Right lobe of liver (tissue), 6 donors: ENCODE results near the gene RSBN1L. TPM values are rescaled to one million over a fixed set of nuclear protein-coding genes. Genes with fewer than 3 reads are reported as not detected.
A peak's percentile ranks its signal among the peaks of the same experiment; 100 is the strongest.

Source experiments
- ATAC-seq, 4 donors: fragments of 200-7000 bp; cut with Tn5 transposase; one replicate each; pipeline ENCODE4 v1.9.1; 2020; ENCODE audit warnings: mild to moderate bottlenecking in 4 of 4, moderate library complexity in 4 of 4
- DNase-seq, 3 donors: peaks; one replicate each; pipeline ENCODE4 v3.0.0-alpha.2; 2020
- H3K27ac ChIP-seq, 3 donors: fragments of 200-600 bp; one replicate each; pipeline ENCODE4 v1.8.0; 2022
- H3K27me3 ChIP-seq, 2 donors: fragments of 200-600 bp; one replicate each; pipeline ENCODE4 v1.8.0; 2022
- H3K36me3 ChIP-seq, 4 donors: fragments of 200-600 bp; sonication (generic) in 1 of 4; one replicate each; pipeline versions ENCODE4 v1.5.1 to v1.8.0; 2017 to 2022; ENCODE audit warnings: control low read depth in 1 of 4
- H3K4me1 ChIP-seq, 4 donors: fragments of 200-600 bp; sonication (generic) in 1 of 4; one replicate each; pipeline versions ENCODE4 v1.5.1 to v1.8.0; 2017 to 2022; ENCODE audit warnings: control low read depth in 1 of 4
- H3K4me3 ChIP-seq, 3 donors: fragments of 200-600 bp; one replicate each; pipeline ENCODE4 v1.8.0; 2022
- H3K9me3 ChIP-seq, 4 donors: fragments of 200-600 bp; sonication (generic) in 1 of 4; one replicate each; pipeline versions ENCODE4 v1.5.1 to v1.8.0; 2017 to 2022; ENCODE audit warnings: control low read depth in 1 of 4
- POLR2A ChIP-seq: fragments of 450-650 bp; IDR thresholded peaks from one replicate; pipeline ENCODE4 v1.6.1; 2017; ENCODE audit warnings: antibody characterized with exemption, mild to moderate bottlenecking
- WGBS: methylation state at CpG from one replicate; pipeline ENCODE4 v1.1.6; 2018; ENCODE audit warnings: low coverage, low lambda C conversion rate; ENCODE audit not compliant: insufficient coverage; ENCODE audit errors: missing lambda C conversion rate; 5-methylcytosine and 5-hydroxymethylcytosine counted together
- intact Hi-C, 2 donors: fragments of 100-400 bp; cut with DNase I; formaldehyde crosslinking; loops; one replicate each; pipeline versions ENCODE4 v1.11.2 to v1.14.1; 2022
- total RNA-seq, 6 experiments: library from RNA; depleted of rRNA in 2 of 6; stranded (reverse); fragments of >200 nt in 2 of 6; fragmentation: NEBNext Ultra II Directional in 3 of 6; extraction: Animal tissue kit (Norgen Biotek cat#: 25700) in 3 of 6; gene quantifications; one replicate each; pipeline versions ENCODE4 v1.1.0 to v1.2.4, GENCODE V29; 2016 to 2023
- TF ChIP-seq, protein P1 (sequence below), 4 donors: fragments of 200-600 bp in 3 of 4; fragments of 450-650 bp in 1 of 4; IDR thresholded peaks; one replicate each; pipeline versions ENCODE4 v1.5.1 to v1.8.0; 2016 to 2022; ENCODE audit warnings: antibody characterized with exemption in 4 of 4, mild to moderate bottlenecking in 2 of 4
- donor health status: DM: no; HTN: yes; CAD: no.
- donor health status: DM: no; HTN: no; CAD: no.
- donor health status: DM: no; HTN: no; CAD: no.
- donor health status: DM: no; HTN: yes; CAD: no.
- donor health status: DM: no; HTN: yes; CAD: no.

The RSBN1L gene
- total RNA-seq, 6 experiments from 2014 or later = 8.2 to 10.4 (median 8.8) TPM

DNA sequence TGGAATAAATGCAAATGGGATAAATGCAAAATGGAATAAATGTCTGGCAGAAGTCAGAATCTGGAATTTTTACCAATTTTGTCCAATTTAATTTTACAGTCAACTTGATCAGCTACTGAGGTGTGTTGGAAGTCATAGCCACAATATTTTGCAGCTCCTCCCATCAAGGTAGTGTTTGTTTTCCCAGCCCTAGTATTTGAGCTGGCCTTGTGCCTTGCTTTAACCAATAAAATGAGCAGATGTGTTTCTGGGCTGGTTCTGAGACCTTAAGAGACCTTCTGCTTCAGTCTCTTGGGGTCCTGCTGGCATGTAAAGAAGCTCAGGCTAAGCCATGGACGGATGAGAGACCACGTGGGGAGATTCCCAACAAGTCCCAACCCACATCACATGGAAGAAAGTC lies 42.7 kb upstream of the RSBN1L start:
- no peaks in the 10 kb centered on the region for H3K27me3 ChIP-seq
- H3K9me3 ChIP-seq = no peaks in the 10 kb centered on the region
- no peak overlapping the region for H3K4me3 ChIP-seq
- 64% methylated on average over 2 of the region's 2 CpGs for WGBS
- TF ChIP-seq, protein P1, sequence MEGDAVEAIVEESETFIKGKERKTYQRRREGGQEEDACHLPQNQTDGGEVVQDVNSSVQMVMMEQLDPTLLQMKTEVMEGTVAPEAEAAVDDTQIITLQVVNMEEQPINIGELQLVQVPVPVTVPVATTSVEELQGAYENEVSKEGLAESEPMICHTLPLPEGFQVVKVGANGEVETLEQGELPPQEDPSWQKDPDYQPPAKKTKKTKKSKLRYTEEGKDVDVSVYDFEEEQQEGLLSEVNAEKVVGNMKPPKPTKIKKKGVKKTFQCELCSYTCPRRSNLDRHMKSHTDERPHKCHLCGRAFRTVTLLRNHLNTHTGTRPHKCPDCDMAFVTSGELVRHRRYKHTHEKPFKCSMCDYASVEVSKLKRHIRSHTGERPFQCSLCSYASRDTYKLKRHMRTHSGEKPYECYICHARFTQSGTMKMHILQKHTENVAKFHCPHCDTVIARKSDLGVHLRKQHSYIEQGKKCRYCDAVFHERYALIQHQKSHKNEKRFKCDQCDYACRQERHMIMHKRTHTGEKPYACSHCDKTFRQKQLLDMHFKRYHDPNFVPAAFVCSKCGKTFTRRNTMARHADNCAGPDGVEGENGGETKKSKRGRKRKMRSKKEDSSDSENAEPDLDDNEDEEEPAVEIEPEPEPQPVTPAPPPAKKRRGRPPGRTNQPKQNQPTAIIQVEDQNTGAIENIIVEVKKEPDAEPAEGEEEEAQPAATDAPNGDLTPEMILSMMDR (IDR thresholded peaks at IDR 0.05) = no peak
- intact Hi-C loops = loop anchor here in 1 of 2 donors (10.0 kb wide), 1 partner anchor 101 kb away; no protein-coding TSS in a partner anchor
- ATAC-seq = peak; percentile 67 to 85 (median 81)
- H3K27ac ChIP-seq = no peak overlapping the region
- peaks cover 0 to 8% (median 0%) of the 10 kb centered on the region in 4 donors for H3K4me1 ChIP-seq
- no peak for DNase-seq
- no peaks in the 10 kb centered on the region for H3K36me3 ChIP-seq

DNA sequence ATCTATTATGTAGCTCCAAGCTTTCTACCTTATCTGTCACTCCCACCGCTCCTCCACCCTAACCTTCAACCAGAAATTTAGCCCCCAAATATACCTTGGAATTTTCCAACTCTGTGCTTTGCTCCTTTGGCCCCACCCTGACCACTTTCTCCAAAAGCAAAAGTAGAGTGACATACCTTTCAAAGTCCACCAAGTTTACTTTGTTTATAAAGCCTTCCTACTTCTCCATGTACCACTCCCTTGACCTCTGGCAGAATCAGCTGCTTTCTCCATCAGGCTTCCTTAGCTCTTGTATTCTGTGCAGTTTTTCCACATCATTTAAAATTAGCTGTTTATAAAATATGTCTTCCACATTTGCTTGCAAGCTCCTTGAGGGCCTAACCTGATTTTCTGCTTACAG lies 40.9 kb upstream of the RSBN1L start:
- Histone ChIP-seq H3K9me3 (no peaks in the 10 kb centered on the region), H3K27ac (no peak overlapping the region), H3K27me3 (no peaks in the 10 kb centered on the region), H3K4me1 (peaks cover 0 to 8% (median 0%) of the 10 kb centered on the region in 4 donors), H3K4me3 (no peak overlapping the region), H3K36me3 (no peaks in the 10 kb centered on the region)
- intact Hi-C loops = loop anchor here in 1 of 2 donors (10.0 kb wide), 1 partner anchor 99 kb away; no protein-coding TSS in a partner anchor
- DNase-seq (no peak), ATAC-seq (no peak)
- TF ChIP-seq, protein P1 (IDR thresholded peaks at IDR 0.05) = no peak
- WGBS = 100% methylated on average over 1 of the region's 1 CpG

DNA sequence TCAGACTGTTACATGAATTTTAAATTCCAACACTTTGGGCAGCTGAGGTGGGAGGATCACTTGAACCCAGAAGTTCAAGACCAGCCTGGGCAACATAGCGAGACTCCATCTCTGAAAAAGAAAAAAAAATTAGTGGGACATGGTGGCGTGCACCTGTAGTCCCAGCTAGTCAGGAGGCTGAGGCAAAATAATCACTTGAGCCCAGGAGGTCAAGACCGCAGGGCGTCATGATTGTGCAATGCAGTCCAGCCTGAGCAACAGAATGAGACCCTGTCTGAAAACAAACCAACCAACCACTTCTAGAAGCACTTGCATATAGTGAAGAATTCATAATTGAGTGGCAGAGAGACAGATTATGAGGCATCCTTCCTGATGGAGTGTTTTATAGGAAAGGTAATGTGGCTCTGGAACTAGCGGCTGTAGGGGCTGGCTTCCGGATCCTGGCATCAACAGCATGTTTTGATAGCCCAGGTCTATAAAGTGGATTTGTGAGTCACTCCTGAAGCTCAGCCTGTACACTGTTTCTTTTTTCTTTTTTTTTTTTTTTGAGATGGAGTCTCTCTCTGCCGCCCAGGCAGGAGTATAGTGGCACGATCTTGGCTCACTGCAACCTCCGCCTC lies 40.3 kb upstream of the RSBN1L start:
- DNase-seq (no peak), ATAC-seq (peak in 1 of 4 donors; percentile 32)
- TF ChIP-seq, protein P1 (IDR thresholded peaks at IDR 0.05) = no peak
- TF ChIP-seq POLR2A = no peak
- no peaks in the 10 kb centered on the region for H3K27me3 ChIP-seq
- H3K4me1 ChIP-seq = peaks cover 0 to 8% (median 0%) of the 10 kb centered on the region in 4 donors
- intact Hi-C loops = loop anchor here in 1 of 2 donors (10.0 kb wide), 1 partner anchor 99 kb away; no protein-coding TSS in a partner anchor
- no peak overlapping the region for H3K4me3 ChIP-seq
- 82% methylated on average over 9 of the region's 9 CpGs for WGBS
- H3K9me3 ChIP-seq = no peaks in the 10 kb centered on the region
- no peak overlapping the region for H3K27ac ChIP-seq
- H3K36me3 ChIP-seq = no peaks in the 10 kb centered on the region

DNA sequence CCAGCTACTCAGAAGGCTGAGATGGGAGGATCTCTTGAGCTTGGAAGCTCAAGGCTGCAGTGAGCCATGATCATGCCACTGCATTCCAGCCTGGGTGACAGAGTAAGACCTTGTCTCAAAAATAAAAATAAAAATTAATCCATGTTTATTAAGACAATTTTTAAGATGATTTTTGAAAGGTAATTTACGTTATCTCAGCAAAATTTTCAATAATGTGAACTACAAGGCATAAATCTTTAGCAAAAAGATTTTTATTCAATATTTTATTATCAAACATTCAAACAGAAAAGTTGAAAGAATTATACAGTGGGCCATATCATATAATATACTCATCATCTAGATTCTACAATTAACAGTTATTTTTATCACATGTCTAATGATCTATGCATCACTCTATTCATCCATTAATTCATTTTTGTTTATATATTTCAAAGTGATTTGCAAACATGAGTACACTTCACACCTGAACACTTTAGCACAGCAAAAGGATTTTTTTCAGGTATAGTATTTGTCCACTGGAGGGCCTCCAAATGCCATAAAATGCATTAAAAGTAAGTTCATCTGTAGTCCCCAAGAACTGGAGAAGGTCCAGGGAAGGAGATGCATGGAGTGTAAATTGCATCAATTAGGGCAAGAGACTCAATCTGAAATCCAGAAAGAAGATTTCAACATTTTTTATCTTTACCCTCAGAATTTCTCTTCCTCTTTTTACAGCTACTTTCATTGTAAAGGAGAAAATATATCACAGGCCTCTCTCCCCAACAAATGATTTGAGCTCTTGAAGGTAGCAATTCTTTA lies 38.6 kb upstream of the RSBN1L start:
- intact Hi-C loops = loop anchor here in 1 of 2 donors (10.0 kb wide), 1 partner anchor 97 kb away; no protein-coding TSS in a partner anchor
- H3K4me1 ChIP-seq = peaks cover 0 to 8% (median 0%) of the 10 kb centered on the region in 4 donors

More for the DNA sequence above, 38.6 kb upstream of the RSBN1L start:
- Histone ChIP-seq H3K9me3 (no peaks in the 10 kb centered on the region), H3K4me3 (no peak overlapping the region), H3K36me3 (no peaks in the 10 kb centered on the region), H3K27me3 (no peaks in the 10 kb centered on the region), H3K27ac (no peak overlapping the region)
- ATAC-seq (peak; percentile 80 to 86 (median 82)), DNase-seq (no peak)
- TF ChIP-seq, protein P1 (IDR thresholded peaks at IDR 0.05) = peak; percentile 47 to 62 (median 60)
- TF ChIP-seq POLR2A = no peak
- WGBS = 53% methylated on average over 1 of the region's 1 CpG
